ENCODE data around the gene PRKN.

- TF ChIP-seq CTCF (IDR thresholded peaks at IDR 0.05; ENCODE audit: low read length) (no peak), EZH2 (optimal IDR thresholded peaks at IDR 0.05; ENCODE audit: low read depth, low read length) (no peak)
Measured at GRCh38 chr6:162493917-162494316, 233.6 kb downstream of the PRKN start.
